ENCODE results near the gene GRAP2.

- TF ChIP-seq RAD21 (IDR thresholded peaks at IDR 0.05; ENCODE audit: low read depth) (no peak), REST (IDR thresholded peaks at IDR 0.05; ENCODE audit: low read depth) (no peak), CREB1 (IDR thresholded peaks at IDR 0.05; ENCODE audit: low read depth) (no peak)
These were observed 32.9 kb downstream of the GRAP2 start for GRCh38 chr22:39933741-39934140.
